ENCODE measurements around the gene MUC6. TPM values are rescaled to one million over a fixed set of nuclear protein-coding genes. Genes with fewer than 3 reads are reported as not detected.

MUC6 gene
- total and polyA plus RNA-seq, 9 of the 15 experiments (the other 6 are each of a cell fraction or from before 2014, with no cell fraction given) = not detected

DNA sequence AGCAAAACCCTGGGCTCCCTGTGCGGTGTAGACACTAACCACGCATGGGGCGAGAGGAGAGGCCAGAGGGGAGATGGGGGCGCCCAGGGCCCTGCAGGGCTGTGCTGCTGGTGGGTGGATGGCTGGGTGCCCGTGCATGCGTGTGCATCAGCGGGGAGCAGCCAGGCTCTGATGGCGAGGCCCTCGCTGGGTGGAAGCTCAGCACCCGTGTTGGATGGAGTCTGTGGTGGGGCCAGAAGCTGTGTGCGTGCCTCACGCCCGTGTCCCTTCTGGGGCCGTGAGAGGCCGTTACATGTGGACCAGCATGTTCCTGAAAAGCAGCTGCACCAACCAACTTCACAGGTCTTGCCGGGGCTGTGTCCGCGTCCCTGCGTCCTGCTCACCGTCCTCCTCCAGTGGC, 33.4 kb downstream of the MUC6 start (continued):
- no peak for TF ChIP-seq ELF1 (tag; IDR thresholded peaks at IDR 0.05)
- no peak for TF ChIP-seq KAT8 (IDR thresholded peaks at IDR 0.05; ENCODE audit: low read depth)
- no peak for TF ChIP-seq PCBP1 (IDR thresholded peaks at IDR 0.05; ENCODE audit: low read depth, low read length, poor library complexity, severe bottlenecking)
- no peak for TF ChIP-seq NR3C1 (CRISPR knock-in tag; IDR thresholded peaks at IDR 0.05)

DNA sequence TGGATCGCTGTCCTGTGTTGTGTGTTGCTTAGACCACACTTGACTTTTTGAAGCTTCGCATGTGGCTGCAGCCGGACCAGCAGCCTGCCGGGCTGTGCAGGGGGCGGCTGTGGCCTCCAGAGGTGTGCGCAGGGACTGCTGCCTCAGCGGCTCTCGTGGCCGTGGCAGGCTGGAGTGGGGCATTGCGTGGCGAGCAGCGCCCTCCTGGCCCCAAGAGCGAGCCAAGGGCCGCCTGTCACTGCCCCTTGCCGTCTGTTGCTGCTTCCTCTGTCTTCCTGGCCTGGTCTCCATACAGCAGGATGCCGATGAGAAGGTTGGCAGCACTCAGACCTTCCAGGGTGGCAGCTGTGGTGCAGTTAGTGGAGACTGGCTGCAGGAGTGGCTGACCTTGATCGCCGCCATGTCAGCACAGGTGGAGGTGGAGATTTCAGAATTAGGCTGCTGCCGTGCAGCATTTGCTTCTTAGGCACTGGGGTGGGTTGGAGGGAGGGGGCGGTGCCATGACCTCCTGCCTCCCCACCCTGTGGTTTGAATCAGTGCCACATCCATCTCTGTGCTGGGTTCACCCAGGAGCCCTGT, 34.0 kb downstream of the MUC6 start:
- H4K20me1 ChIP-seq (replicated peaks; ENCODE audit: control insufficient read depth, insufficient read depth, low read length) = no peaks in the 10 kb centered on the region; the same call in 1 of the 2 replicates
- H2AFZ ChIP-seq (ENCODE audit: low read depth, low read length) = no peak overlapping the region
- intact Hi-C loops (cut with micrococcal nuclease) (no loop called here), in situ Hi-C loops (cut with MboI) (no loop called here)
- DNase-seq (ENCODE audit: extremely low read depth in 1 of 4, low spot score in 3 of 4) (no peak), FAIRE-seq (no peak), ATAC-seq (no peak)
- BruUV-seq (replicated peaks) = no TSS peak
- no peaks in the 10 kb centered on the region for H3K9me1 ChIP-seq (ENCODE audit: control insufficient read depth, insufficient read depth, low read length)
- POLR2A ChIA-PET = no interaction called here
- no peak overlapping the region for H3K4me3 ChIP-seq
- WGBS (ENCODE audit: insufficient coverage, low coverage, missing lambda C conversion rate) = 92% methylated on average over 14 of the region's 20 CpGs
- H3K9me3 ChIP-seq (replicated peaks; ENCODE audit: control insufficient read depth, insufficient read depth, low read depth, low read length) = no peaks in the 10 kb centered on the region
- H3K4me2 ChIP-seq (ENCODE audit: insufficient read depth, low read length) = no peak overlapping the region
- CTCF ChIA-PET (ENCODE audit: low intra/inter-chr PET ratio) = no interaction called here
- H3K9ac ChIP-seq (ENCODE audit: insufficient read depth in 1 of 2, low read depth in 2 of 2, low read length in 2 of 2) = no peak overlapping the region; a peak in 2 of 4 replicates
- H3K4me1 ChIP-seq (replicated peaks in 1 of 2; ENCODE audit: control insufficient read depth in 2 of 2, insufficient read depth in 2 of 2, low read length in 2 of 2) = peaks cover 0 to 17% of the 10 kb centered on the region in 2 experiments; a peak in 2 of 5 replicates
- no peaks in the 10 kb centered on the region for H3K27me3 ChIP-seq (ENCODE audit: control insufficient read depth in 2 of 2, insufficient read depth in 2 of 2, low read length in 2 of 2)
- H3K27ac ChIP-seq (ENCODE audit: extremely low read depth, low read depth, low read length) = no peak overlapping the region
- H3K36me3 ChIP-seq (ENCODE audit: control insufficient read depth, insufficient read depth, low read length) = peaks cover 46% of the 10 kb centered on the region; the same call in 1 of the 3 replicates
- H3K79me2 ChIP-seq (ENCODE audit: control insufficient read depth, insufficient read depth, low read length) = no peaks in the 10 kb centered on the region
- no peak for TF ChIP-seq ZNF764 (CRISPR knock-in tag; IDR thresholded peaks at IDR 0.05; ENCODE audit: low read depth)
- TF ChIP-seq ZNF174 (CRISPR knock-in tag; IDR thresholded peaks at IDR 0.05) = no peak
- TF ChIP-seq JUND (IDR thresholded peaks at IDR 0.05; ENCODE audit: borderline replicate concordance, low read depth, low read length) = no peak
- no peak for TF ChIP-seq JUND (tag; IDR thresholded peaks at IDR 0.05; ENCODE audit: borderline replicate concordance, low read depth, low read length)
- TF ChIP-seq SNIP1 (IDR thresholded peaks at IDR 0.05; ENCODE audit: low read depth) = no peak
- no peak for TF ChIP-seq CBX3 (IDR thresholded peaks at IDR 0.05; ENCODE audit: borderline replicate concordance in 1 of 2, low read length in 2 of 2)
- TF ChIP-seq, protein P1, sequence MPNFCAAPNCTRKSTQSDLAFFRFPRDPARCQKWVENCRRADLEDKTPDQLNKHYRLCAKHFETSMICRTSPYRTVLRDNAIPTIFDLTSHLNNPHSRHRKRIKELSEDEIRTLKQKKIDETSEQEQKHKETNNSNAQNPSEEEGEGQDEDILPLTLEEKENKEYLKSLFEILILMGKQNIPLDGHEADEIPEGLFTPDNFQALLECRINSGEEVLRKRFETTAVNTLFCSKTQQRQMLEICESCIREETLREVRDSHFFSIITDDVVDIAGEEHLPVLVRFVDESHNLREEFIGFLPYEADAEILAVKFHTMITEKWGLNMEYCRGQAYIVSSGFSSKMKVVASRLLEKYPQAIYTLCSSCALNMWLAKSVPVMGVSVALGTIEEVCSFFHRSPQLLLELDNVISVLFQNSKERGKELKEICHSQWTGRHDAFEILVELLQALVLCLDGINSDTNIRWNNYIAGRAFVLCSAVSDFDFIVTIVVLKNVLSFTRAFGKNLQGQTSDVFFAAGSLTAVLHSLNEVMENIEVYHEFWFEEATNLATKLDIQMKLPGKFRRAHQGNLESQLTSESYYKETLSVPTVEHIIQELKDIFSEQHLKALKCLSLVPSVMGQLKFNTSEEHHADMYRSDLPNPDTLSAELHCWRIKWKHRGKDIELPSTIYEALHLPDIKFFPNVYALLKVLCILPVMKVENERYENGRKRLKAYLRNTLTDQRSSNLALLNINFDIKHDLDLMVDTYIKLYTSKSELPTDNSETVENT (CRISPR knock-in tag; IDR thresholded peaks at IDR 0.05) = no peak
- no peak for TF ChIP-seq NONO (IDR thresholded peaks at IDR 0.05; ENCODE audit: low read depth in 2 of 2, low read length in 1 of 2)
- no peak for TF ChIP-seq MYNN (IDR thresholded peaks at IDR 0.05)
- no peak for TF ChIP-seq MYNN (CRISPR knock-in tag; IDR thresholded peaks at IDR 0.05)
- TF ChIP-seq ZNF263 (CRISPR knock-in tag; IDR thresholded peaks at IDR 0.05; ENCODE audit: borderline replicate concordance) = no peak
- TF ChIP-seq BRF1 (IDR thresholded peaks at IDR 0.05; ENCODE audit: borderline replicate concordance, extremely low read depth, insufficient read length) = no peak
- no peak for TF ChIP-seq MBD2 (IDR thresholded peaks at IDR 0.05; ENCODE audit: borderline replicate concordance, low read depth)
- TF ChIP-seq CTCFL (IDR thresholded peaks at IDR 0.05; ENCODE audit: borderline replicate concordance, insufficient read depth, low read depth, low read length, poor library complexity, severe bottlenecking) = no peak

Measured in K562 (cell line).